ENCODE results near the gene CPE. TPM values are rescaled to one million over a fixed set of nuclear protein-coding genes. Genes with fewer than 3 reads are reported as not detected.

CPE gene
- polyA plus RNA-seq, 1 of the 3 experiments (the other 2 are of a cell fraction), result 18.2 TPM

DNA sequence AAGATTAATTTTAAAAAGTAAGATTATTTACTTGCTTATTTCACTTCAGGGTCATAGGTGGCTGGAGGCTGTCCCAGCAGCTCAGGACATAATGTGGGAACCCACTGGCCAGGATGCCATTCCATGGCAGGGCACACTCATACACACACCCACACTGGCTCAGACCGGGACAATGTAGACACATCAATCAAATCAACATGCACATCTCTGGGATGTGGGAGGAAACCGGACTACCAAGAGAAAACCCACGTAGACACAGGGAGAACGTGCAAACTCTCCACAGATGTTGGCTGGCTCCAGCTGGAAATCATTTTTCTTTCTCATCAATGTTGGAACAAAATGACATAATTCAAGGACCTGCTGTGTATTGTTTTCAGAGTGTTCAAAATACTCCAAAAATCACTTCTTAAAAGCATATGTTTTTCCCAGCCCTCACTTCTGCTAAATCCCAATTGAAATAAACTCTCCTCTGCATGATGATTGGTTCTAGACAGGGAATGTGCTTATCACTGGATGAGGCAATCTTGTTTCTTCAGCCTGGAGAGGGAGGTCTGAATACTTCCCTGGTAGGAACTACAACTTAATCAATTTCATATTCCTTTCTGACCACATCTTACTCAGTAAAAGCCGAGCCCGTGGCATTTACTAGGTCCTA lies 18.6 kb upstream of the CPE start:
- DNase-seq, result no peak
- H3K27me3 ChIP-seq (ENCODE audit: insufficient read depth), result no peaks in the 10 kb centered on the region
- no peak overlapping the region for H3K27ac ChIP-seq (ENCODE audit: low read depth in 2 of 2, low read length in 1 of 2)
- no peak overlapping the region for H3K9ac ChIP-seq
- POLR2A ChIA-PET, result no interaction called here
- no peaks in the 10 kb centered on the region for H3K79me2 ChIP-seq (ENCODE audit: insufficient read depth)
- 54% methylated on average over 6 of the region's 6 CpGs for WGBS (ENCODE audit: low lambda C conversion rate)
- CTCF ChIA-PET, result interaction anchor here (1.0 to 8.3 kb wide), 4 partner anchors 100 to 228 kb away, joined by 3 to 64 read pairs (median 36); no protein-coding TSS in a partner anchor
- no peaks in the 10 kb centered on the region for H3F3A ChIP-seq (replicated peaks; ENCODE audit: insufficient read depth)
- no peak overlapping the region for H3K4me3 ChIP-seq (ENCODE audit: low read depth in 2 of 2, low read length in 1 of 2)
- H3K9me3 ChIP-seq, result no peaks in the 10 kb centered on the region
- H4K20me1 ChIP-seq (ENCODE audit: insufficient read depth), result no peaks in the 10 kb centered on the region
- no peak overlapping the region for H2AFZ ChIP-seq (ENCODE audit: low read depth)
- TF ChIP-seq SMC3 (IDR thresholded peaks at IDR 0.05; ENCODE audit: low read depth, low read length) (no peak), GABPA (IDR thresholded peaks at IDR 0.05; ENCODE audit: low read depth) (no peak), SIN3A (IDR thresholded peaks at IDR 0.05; ENCODE audit: borderline replicate concordance, low read depth, low read length) (no peak), GATA2 (CRISPR knock-in tag; IDR thresholded peaks at IDR 0.05) (no peak), FOSL2 (IDR thresholded peaks at IDR 0.05; ENCODE audit: borderline replicate concordance, low read depth) (no peak), TCF12 (IDR thresholded peaks at IDR 0.05) (no peak), ELF1 (IDR thresholded peaks at IDR 0.05) (no peak), YY1 (IDR thresholded peaks at IDR 0.05; ENCODE audit: low read depth) (no peak), RFX5 (IDR thresholded peaks at IDR 0.05; ENCODE audit: low read length) (no peak), MEF2A (IDR thresholded peaks at IDR 0.05; ENCODE audit: borderline replicate concordance, low read depth) (no peak), TAF1 (IDR thresholded peaks at IDR 0.05; ENCODE audit: borderline replicate concordance, low read depth, low read length) (no peak), EZH2phosphoT487 (IDR thresholded peaks at IDR 0.05; ENCODE audit: borderline replicate concordance, low read depth) (no peak)
- TF ChIP-seq, protein P1, sequence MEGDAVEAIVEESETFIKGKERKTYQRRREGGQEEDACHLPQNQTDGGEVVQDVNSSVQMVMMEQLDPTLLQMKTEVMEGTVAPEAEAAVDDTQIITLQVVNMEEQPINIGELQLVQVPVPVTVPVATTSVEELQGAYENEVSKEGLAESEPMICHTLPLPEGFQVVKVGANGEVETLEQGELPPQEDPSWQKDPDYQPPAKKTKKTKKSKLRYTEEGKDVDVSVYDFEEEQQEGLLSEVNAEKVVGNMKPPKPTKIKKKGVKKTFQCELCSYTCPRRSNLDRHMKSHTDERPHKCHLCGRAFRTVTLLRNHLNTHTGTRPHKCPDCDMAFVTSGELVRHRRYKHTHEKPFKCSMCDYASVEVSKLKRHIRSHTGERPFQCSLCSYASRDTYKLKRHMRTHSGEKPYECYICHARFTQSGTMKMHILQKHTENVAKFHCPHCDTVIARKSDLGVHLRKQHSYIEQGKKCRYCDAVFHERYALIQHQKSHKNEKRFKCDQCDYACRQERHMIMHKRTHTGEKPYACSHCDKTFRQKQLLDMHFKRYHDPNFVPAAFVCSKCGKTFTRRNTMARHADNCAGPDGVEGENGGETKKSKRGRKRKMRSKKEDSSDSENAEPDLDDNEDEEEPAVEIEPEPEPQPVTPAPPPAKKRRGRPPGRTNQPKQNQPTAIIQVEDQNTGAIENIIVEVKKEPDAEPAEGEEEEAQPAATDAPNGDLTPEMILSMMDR (IDR thresholded peaks at IDR 0.05), result no peak
- TF ChIP-seq, protein P2, sequence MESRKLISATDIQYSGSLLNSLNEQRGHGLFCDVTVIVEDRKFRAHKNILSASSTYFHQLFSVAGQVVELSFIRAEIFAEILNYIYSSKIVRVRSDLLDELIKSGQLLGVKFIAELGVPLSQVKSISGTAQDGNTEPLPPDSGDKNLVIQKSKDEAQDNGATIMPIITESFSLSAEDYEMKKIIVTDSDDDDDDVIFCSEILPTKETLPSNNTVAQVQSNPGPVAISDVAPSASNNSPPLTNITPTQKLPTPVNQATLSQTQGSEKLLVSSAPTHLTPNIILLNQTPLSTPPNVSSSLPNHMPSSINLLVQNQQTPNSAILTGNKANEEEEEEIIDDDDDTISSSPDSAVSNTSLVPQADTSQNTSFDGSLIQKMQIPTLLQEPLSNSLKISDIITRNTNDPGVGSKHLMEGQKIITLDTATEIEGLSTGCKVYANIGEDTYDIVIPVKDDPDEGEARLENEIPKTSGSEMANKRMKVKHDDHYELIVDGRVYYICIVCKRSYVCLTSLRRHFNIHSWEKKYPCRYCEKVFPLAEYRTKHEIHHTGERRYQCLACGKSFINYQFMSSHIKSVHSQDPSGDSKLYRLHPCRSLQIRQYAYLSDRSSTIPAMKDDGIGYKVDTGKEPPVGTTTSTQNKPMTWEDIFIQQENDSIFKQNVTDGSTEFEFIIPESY (IDR thresholded peaks at IDR 0.05; ENCODE audit: borderline replicate concordance, low read depth), result no peak
- TF ChIP-seq, protein P3, sequence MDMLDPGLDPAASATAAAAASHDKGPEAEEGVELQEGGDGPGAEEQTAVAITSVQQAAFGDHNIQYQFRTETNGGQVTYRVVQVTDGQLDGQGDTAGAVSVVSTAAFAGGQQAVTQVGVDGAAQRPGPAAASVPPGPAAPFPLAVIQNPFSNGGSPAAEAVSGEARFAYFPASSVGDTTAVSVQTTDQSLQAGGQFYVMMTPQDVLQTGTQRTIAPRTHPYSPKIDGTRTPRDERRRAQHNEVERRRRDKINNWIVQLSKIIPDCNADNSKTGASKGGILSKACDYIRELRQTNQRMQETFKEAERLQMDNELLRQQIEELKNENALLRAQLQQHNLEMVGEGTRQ (IDR thresholded peaks at IDR 0.05; ENCODE audit: borderline replicate concordance, low read depth, low read length), result no peak
- H3K4me2 ChIP-seq, result no peak overlapping the region
- H3K4me1 ChIP-seq (ENCODE audit: control insufficient read depth in 1 of 2, insufficient read depth in 2 of 2, low read depth in 1 of 2, low read length in 1 of 2), result no peaks in the 10 kb centered on the region
- H3K36me3 ChIP-seq (replicated peaks in 1 of 2; ENCODE audit: control insufficient read depth in 1 of 2, insufficient read depth in 2 of 2, low read length in 1 of 2), result no peaks in the 10 kb centered on the region
- no peaks in the 10 kb centered on the region for H3K9me2 ChIP-seq
